ENCODE data around the gene SERPINB3. TPM values are rescaled to one million over a fixed set of nuclear protein-coding genes. Genes with fewer than 3 reads are reported as not detected.
"Not testable (repeated sequence)": the region's sequence is repeated elsewhere in the genome, so short reads cannot be mapped to it uniquely, and the experiment has no call there.

Gene SERPINB3
- total RNA-seq, 1 donor from 2014 or later, result not detected

- DNase-seq (ENCODE audit: low spot score), result no peak
Observed at GRCh38 chr18:63646936-63647335, 14.8 kb downstream of the SERPINB3 start.

- DNase-seq (ENCODE audit: low spot score), result not testable (repeated sequence)
Observed at GRCh38 chr18:63644694-63645093, 17.0 kb downstream of the SERPINB3 start.

- DNase-seq (ENCODE audit: low spot score), result not testable (repeated sequence)
Observed at GRCh38 chr18:63644142-63644541, 17.6 kb downstream of the SERPINB3 start, which contains the start of gene SERPINB4. TSS of gene SERPINB4 (minus strand) at chr18:63644256. CDS start at chr18:63643577, 679 bp downstream.

GRCh38 chr18:63642668-63643356, 18.9 kb downstream of the SERPINB3 start:
- DNase-seq (ENCODE audit: low spot score), result not testable (repeated sequence)

- DNase-seq (ENCODE audit: low spot score), result not testable (repeated sequence)
Observed at GRCh38 chr18:63641157-63641680, 20.5 kb downstream of the SERPINB3 start.

GRCh38 chr18:63637703-63638102, 24.0 kb downstream of the SERPINB3 start:
- DNase-seq (ENCODE audit: low spot score), result no peak

- DNase-seq (ENCODE audit: low spot score), result no peak
Observed at GRCh38 chr18:63627819-63628218, 33.9 kb downstream of the SERPINB3 start.

- DNase-seq (ENCODE audit: low spot score), result no peak
Observed at GRCh38 chr18:63626431-63626830, 35.3 kb downstream of the SERPINB3 start.

GRCh38 chr18:63624863-63625262, 36.8 kb downstream of the SERPINB3 start:
- no peak for DNase-seq (ENCODE audit: low spot score)

- DNase-seq (ENCODE audit: low spot score), result no peak
Observed at GRCh38 chr18:63619661-63620060, 42.0 kb downstream of the SERPINB3 start.

GRCh38 chr18:63617915-63618234, 43.8 kb downstream of the SERPINB3 start:
- DNase-seq (ENCODE audit: low spot score), result no peak

GRCh38 chr18:63617049-63617914, 44.4 kb downstream of the SERPINB3 start:
- no peak for DNase-seq (ENCODE audit: low spot score)

GRCh38 chr18:63613420-63613819, 48.3 kb downstream of the SERPINB3 start:
- DNase-seq (ENCODE audit: low spot score), result no peak

- no peak for DNase-seq (ENCODE audit: low spot score)
Observed at GRCh38 chr18:63606526-63606925, 55.2 kb downstream of the SERPINB3 start.

Other genes starting within 250 kb of the SERPINB3 start
- 85.8 TPM for gene VPS4B, start 239.4 kb downstream of the SERPINB3 start, total RNA-seq
- 25.7 TPM for gene SERPINB5, start 184.9 kb downstream of the SERPINB3 start, total RNA-seq
- gene SERPINB12, start 119.5 kb downstream of the SERPINB3 start, total RNA-seq, result not detected
- gene SERPINB13, start 74.5 kb downstream of the SERPINB3 start, total RNA-seq, result not detected
- not detected for gene SERPINB4, start 17.6 kb downstream of the SERPINB3 start, total RNA-seq
- not detected for gene SERPINB11, start 41.1 kb upstream of the SERPINB3 start, total RNA-seq
- not detected for gene SERPINB7, start 113.5 kb upstream of the SERPINB3 start, total RNA-seq
- gene SERPINB2, start 225.8 kb upstream of the SERPINB3 start, total RNA-seq, result not detected
- not detected for gene SERPINB10, start 246.1 kb upstream of the SERPINB3 start, total RNA-seq

Measured in ureter (tissue), 1 donor.